Aorta (tissue), 5 donors: ENCODE data around the gene KRTAP4-16. TPM values are rescaled to one million over a fixed set of nuclear protein-coding genes. Genes with fewer than 3 reads are reported as not detected.
"Not testable (repeated sequence)": the region's sequence is repeated elsewhere in the genome, so short reads cannot be mapped to it uniquely, and the experiment has no call there.

Experiments
- ATAC-seq: fragments of 200-7000 bp; cut with Tn5 transposase; one replicate; pipeline ENCODE4 v1.9.1; 2022; ENCODE audit warnings: moderate library complexity; ENCODE audit not compliant: low FRiP score
- DNase-seq, 2 donors: peaks; one replicate each; pipeline ENCODE4 v3.0.0-alpha.2; 2020
- H3K27ac ChIP-seq, 2 donors: one replicate each; pipeline ENCODE4 v1.5.1; 2013; ENCODE audit warnings: low read length in 2 of 2, mild to moderate bottlenecking in 2 of 2, moderate library complexity in 2 of 2, control low read depth in 1 of 2, inconsistent platforms in 1 of 2, low read depth in 1 of 2
- H3K27me3 ChIP-seq, 2 donors: one replicate each; pipeline ENCODE4 v1.6.1; 2013; ENCODE audit warnings: control low read depth in 1 of 2, low read length in 1 of 2, mild to moderate bottlenecking in 1 of 2, moderate library complexity in 1 of 2; ENCODE audit not compliant: insufficient read depth in 2 of 2, control insufficient read depth in 1 of 2
- H3K36me3 ChIP-seq, 2 donors: one replicate each; pipeline ENCODE4 v1.6.1; 2013; ENCODE audit warnings: control low read depth in 1 of 2, low read length in 1 of 2, mild to moderate bottlenecking in 1 of 2; ENCODE audit not compliant: insufficient read depth in 2 of 2, control insufficient read depth in 1 of 2
- H3K4me1 ChIP-seq, 2 donors: one replicate each; pipeline ENCODE4 v1.6.1; 2013; ENCODE audit warnings: low read length in 2 of 2, control low read depth in 1 of 2, mild to moderate bottlenecking in 1 of 2, moderate library complexity in 1 of 2; ENCODE audit not compliant: insufficient read depth in 2 of 2, control insufficient read depth in 1 of 2
- H3K4me3 ChIP-seq, 2 donors: one replicate each; pipeline ENCODE4 v1.5.1; 2013; ENCODE audit warnings: low read length in 2 of 2, control low read depth in 1 of 2, mild to moderate bottlenecking in 1 of 2
- H3K9me3 ChIP-seq: one replicate; pipeline ENCODE4 v1.6.1; 2013; ENCODE audit warnings: mild to moderate bottlenecking, low read length; ENCODE audit not compliant: control insufficient read depth
- WGBS, 2 donors: extraction: QIAGEN DNeasy Blood & Tissue Kit; methylation state at CpG; one replicate each; pipeline ENCODE4 v1.1.7; 2013; 5-methylcytosine and 5-hydroxymethylcytosine counted together
- intact Hi-C, 2 donors: fragments of 100-400 bp; cut with DNase I; formaldehyde crosslinking; loops; one replicate each; pipeline versions ENCODE4 v1.14.2 to v1.15.0; 2022
- polyA plus RNA-seq, 2 donors: library from polyadenylated mRNA; stranded (reverse); fragments of 200-250 nt; gene quantifications; one replicate each; pipeline ENCODE4 v1.2.3, GENCODE V29; 2013
- total RNA-seq, 2 donors: library from RNA; stranded (reverse); fragmentation: NEBNext Ultra II Directional; extraction: Animal tissue kit (Norgen Biotek cat#: 25700); gene quantifications; one replicate each; pipeline ENCODE4 v1.2.1, GENCODE V29; 2021
- donor health status: healthy with polysubstance abuse.
- donor health status: Bipolar disorder and iron deficiency.
- donor health status: DM: no; HTN: no; CAD: no.
- donor health status: DM: no; HTN: no; CAD: no.
- donor health status: DM: yes; HTN: yes; CAD: no.

KRTAP4-16 gene
- total and polyA plus RNA-seq, 4 donors, result not detected

GRCh38 chr17:41058741-41059140 is 43.3 kb downstream of the KRTAP4-16 start:
- H3K4me1 ChIP-seq, result no peaks in the 10 kb centered on the region
- no peak overlapping the region for H3K4me3 ChIP-seq
- intact Hi-C loops, result no loop called here
- 88 to 96% methylated on average over 5 of the region's 5 CpGs for WGBS, 2 donors
- H3K9me3 ChIP-seq, result no peaks in the 10 kb centered on the region
- H3K27ac ChIP-seq, result no peak overlapping the region
- DNase-seq, result no peak
- H3K36me3 ChIP-seq, result no peaks in the 10 kb centered on the region
- no peak for ATAC-seq
- H3K27me3 ChIP-seq, result no peaks in the 10 kb centered on the region

GRCh38 chr17:41057547-41057946 is 44.5 kb downstream of the KRTAP4-16 start:
- Histone ChIP-seq H3K9me3 (no peaks in the 10 kb centered on the region), H3K4me3 (no peak overlapping the region), H3K36me3 (no peaks in the 10 kb centered on the region), H3K4me1 (no peaks in the 10 kb centered on the region), H3K27me3 (no peaks in the 10 kb centered on the region), H3K27ac (no peak overlapping the region)
- no peak for ATAC-seq
- DNase-seq, result no peak
- WGBS, 2 donors, result 97 to 100% methylated on average over 1 of the region's 1 CpG
- intact Hi-C loops, result no loop called here

- H3K9me3 ChIP-seq, H3K27ac ChIP-seq, H3K27me3 ChIP-seq, H3K36me3 ChIP-seq, intact Hi-C loops, H3K4me1 ChIP-seq, DNase-seq, H3K4me3 ChIP-seq, ATAC-seq: not testable (repeated sequence)
- WGBS, 2 donors, result 19 to 33% methylated on average over 1 of the region's 6 CpGs
Observed at GRCh38 chr17:41055130-41055529, 46.9 kb downstream of the KRTAP4-16 start, which contains the start of gene KRTAP2-2. KRTAP2-2 (minus strand) TSS chr17:41055230; CDS start chr17:41055211, 19 bp downstream.

- DNase-seq, H3K9me3 ChIP-seq, H3K4me3 ChIP-seq, intact Hi-C loops, H3K4me1 ChIP-seq, ATAC-seq, H3K27ac ChIP-seq, H3K27me3 ChIP-seq, H3K36me3 ChIP-seq: not testable (repeated sequence)
- 59 to 72% methylated on average over 7 to 9 of the region's 9 CpGs for WGBS, 2 donors
Observed at GRCh38 chr17:41054556-41054955, 47.5 kb downstream of the KRTAP4-16 start.

- H3K36me3 ChIP-seq, result no peaks in the 10 kb centered on the region
- H3K9me3 ChIP-seq, result no peaks in the 10 kb centered on the region
- no peak overlapping the region for H3K27ac ChIP-seq
- DNase-seq, result no peak
- intact Hi-C loops, result no loop called here
- ATAC-seq, result no peak
- H3K4me3 ChIP-seq, result no peak overlapping the region
- H3K27me3 ChIP-seq, result no peaks in the 10 kb centered on the region
- WGBS, 2 donors, result 89 to 90% methylated on average over 4 of the region's 4 CpGs
- H3K4me1 ChIP-seq, result no peaks in the 10 kb centered on the region
Observed at GRCh38 chr17:41054025-41054424, 48.0 kb downstream of the KRTAP4-16 start.

- Histone ChIP-seq H3K27ac (no peak overlapping the region), H3K9me3 (no peaks in the 10 kb centered on the region), H3K27me3 (no peaks in the 10 kb centered on the region), H3K4me1 (no peaks in the 10 kb centered on the region), H3K4me3 (no peak overlapping the region), H3K36me3 (no peaks in the 10 kb centered on the region)
- DNase-seq (no peak), ATAC-seq (no peak)
- intact Hi-C loops, result no loop called here
Observed at GRCh38 chr17:41052566-41052965, 49.4 kb downstream of the KRTAP4-16 start.

Other genes starting within 250 kb of the KRTAP4-16 start
Only the 30 nearest of the 39 such genes appear.
- not detected for gene KRT39, start 135.3 kb downstream of the KRTAP4-16 start, total RNA-seq
- not detected for gene KRT39, start 135.3 kb downstream of the KRTAP4-16 start, polyA plus RNA-seq
- gene KRT40, start 117.9 kb downstream of the KRTAP4-16 start, total RNA-seq, result not detected
- gene KRT40, start 117.9 kb downstream of the KRTAP4-16 start, polyA plus RNA-seq, result not detected
- not detected for gene KRTAP3-3, start 108.0 kb downstream of the KRTAP4-16 start, total RNA-seq
- gene KRTAP3-3, start 108.0 kb downstream of the KRTAP4-16 start, polyA plus RNA-seq, result not detected
- gene KRTAP3-2, start 102.3 kb downstream of the KRTAP4-16 start, total RNA-seq, result not detected
- not detected for gene KRTAP3-2, start 102.3 kb downstream of the KRTAP4-16 start, polyA plus RNA-seq
- not detected for gene KRTAP3-1, start 93.1 kb downstream of the KRTAP4-16 start, total RNA-seq
- gene KRTAP3-1, start 93.1 kb downstream of the KRTAP4-16 start, polyA plus RNA-seq, result not detected
- gene KRTAP1-5, start 75.0 kb downstream of the KRTAP4-16 start, total RNA-seq, result not detected
- gene KRTAP1-5, start 75.0 kb downstream of the KRTAP4-16 start, polyA plus RNA-seq, result not detected
- gene KRTAP1-4, start 72.0 kb downstream of the KRTAP4-16 start, total RNA-seq, result not detected
- not detected for gene KRTAP1-4, start 72.0 kb downstream of the KRTAP4-16 start, polyA plus RNA-seq
- not detected for gene KRTAP1-3, start 67.3 kb downstream of the KRTAP4-16 start, total RNA-seq
- gene KRTAP1-3, start 67.3 kb downstream of the KRTAP4-16 start, polyA plus RNA-seq, result not detected
- not detected for gene KRTAP1-1, start 60.8 kb downstream of the KRTAP4-16 start, total RNA-seq
- not detected for gene KRTAP1-1, start 60.8 kb downstream of the KRTAP4-16 start, polyA plus RNA-seq
- not detected for gene KRTAP2-1, start 54.9 kb downstream of the KRTAP4-16 start, total RNA-seq
- gene KRTAP2-1, start 54.9 kb downstream of the KRTAP4-16 start, polyA plus RNA-seq, result not detected
- not detected for gene KRTAP2-2, start 47.0 kb downstream of the KRTAP4-16 start, total RNA-seq
- gene KRTAP2-2, start 47.0 kb downstream of the KRTAP4-16 start, polyA plus RNA-seq, result not detected
- gene KRTAP2-3, start 42.1 kb downstream of the KRTAP4-16 start, total RNA-seq, result not detected
- not detected for gene KRTAP2-3, start 42.1 kb downstream of the KRTAP4-16 start, polyA plus RNA-seq
- not detected for gene KRTAP2-4, start 36.3 kb downstream of the KRTAP4-16 start, total RNA-seq
- gene KRTAP2-4, start 36.3 kb downstream of the KRTAP4-16 start, polyA plus RNA-seq, result not detected
- not detected for gene KRTAP4-7, start 18.1 kb downstream of the KRTAP4-16 start, total RNA-seq
- not detected for gene KRTAP4-7, start 18.1 kb downstream of the KRTAP4-16 start, polyA plus RNA-seq
- not detected for gene KRTAP4-8, start 4.1 kb downstream of the KRTAP4-16 start, total RNA-seq
- gene KRTAP4-8, start 4.1 kb downstream of the KRTAP4-16 start, polyA plus RNA-seq, result not detected
- not detected for gene KRTAP4-9, start 3.2 kb upstream of the KRTAP4-16 start, total RNA-seq
- gene KRTAP4-9, start 3.2 kb upstream of the KRTAP4-16 start, polyA plus RNA-seq, result under 1 TPM in 1 of 2 donors, not detected in 1; 0.13 TPM
- gene KRTAP4-11, start 16.2 kb upstream of the KRTAP4-16 start, total RNA-seq, result not detected
- gene KRTAP4-11, start 16.2 kb upstream of the KRTAP4-16 start, polyA plus RNA-seq, result not detected
- gene KRTAP4-12, start 22.0 kb upstream of the KRTAP4-16 start, total RNA-seq, result not detected
- gene KRTAP4-12, start 22.0 kb upstream of the KRTAP4-16 start, polyA plus RNA-seq, result not detected
- gene KRTAP4-6, start 38.3 kb upstream of the KRTAP4-16 start, total RNA-seq, result not detected
- not detected for gene KRTAP4-6, start 38.3 kb upstream of the KRTAP4-16 start, polyA plus RNA-seq
- not detected for gene KRTAP4-5, start 47.6 kb upstream of the KRTAP4-16 start, total RNA-seq
- gene KRTAP4-5, start 47.6 kb upstream of the KRTAP4-16 start, polyA plus RNA-seq, result not detected
- not detected for gene KRTAP4-4, start 58.5 kb upstream of the KRTAP4-16 start, total RNA-seq
- gene KRTAP4-4, start 58.5 kb upstream of the KRTAP4-16 start, polyA plus RNA-seq, result not detected
- gene KRTAP4-3, start 66.0 kb upstream of the KRTAP4-16 start, total RNA-seq, result not detected
- gene KRTAP4-3, start 66.0 kb upstream of the KRTAP4-16 start, polyA plus RNA-seq, result not detected
- gene KRTAP4-2, start 76.0 kb upstream of the KRTAP4-16 start, total RNA-seq, result not detected
- gene KRTAP4-2, start 76.0 kb upstream of the KRTAP4-16 start, polyA plus RNA-seq, result not detected
- gene KRTAP4-1, start 82.7 kb upstream of the KRTAP4-16 start, total RNA-seq, result not detected
- not detected for gene KRTAP4-1, start 82.7 kb upstream of the KRTAP4-16 start, polyA plus RNA-seq
- gene KRTAP9-1, start 87.7 kb upstream of the KRTAP4-16 start, total RNA-seq, result not detected
- gene KRTAP9-1, start 87.7 kb upstream of the KRTAP4-16 start, polyA plus RNA-seq, result not detected
- not detected for gene KRTAP9-2, start 124.4 kb upstream of the KRTAP4-16 start, total RNA-seq
- gene KRTAP9-2, start 124.4 kb upstream of the KRTAP4-16 start, polyA plus RNA-seq, result not detected
- gene KRTAP9-3, start 130.2 kb upstream of the KRTAP4-16 start, total RNA-seq, result not detected
- gene KRTAP9-3, start 130.2 kb upstream of the KRTAP4-16 start, polyA plus RNA-seq, result not detected
- gene KRTAP9-8, start 135.8 kb upstream of the KRTAP4-16 start, total RNA-seq, result not detected
- not detected for gene KRTAP9-8, start 135.8 kb upstream of the KRTAP4-16 start, polyA plus RNA-seq
- not detected for gene KRTAP9-4, start 147.5 kb upstream of the KRTAP4-16 start, total RNA-seq
- under 1 TPM in 1 of 2 donors, not detected in 1; 0.75 TPM for gene KRTAP9-4, start 147.5 kb upstream of the KRTAP4-16 start, polyA plus RNA-seq
- not detected for gene KRTAP9-9, start 153.2 kb upstream of the KRTAP4-16 start, total RNA-seq
- not detected for gene KRTAP9-9, start 153.2 kb upstream of the KRTAP4-16 start, polyA plus RNA-seq